Hepatocyte (in vitro differentiated cells): Measurements from ENCODE around the gene BEND6.

ENCODE experiments used
- CTCF ChIP-seq: fragments of 200-600 bp; sonication (generic); IDR thresholded peaks from 2 replicates; pipeline ENCODE4 v1.5.1; 2016; ENCODE audit warnings: antibody characterized with exemption, mild to moderate bottlenecking; ENCODE audit not compliant: poor library complexity
- EZH2 ChIP-seq: fragments of 200-600 bp; sonication (generic); IDR thresholded peaks from 2 replicates; pipeline ENCODE4 v1.6.1; 2016; ENCODE audit warnings: antibody characterized with exemption, mild to moderate bottlenecking, borderline replicate concordance

- TF ChIP-seq CTCF (no peak), EZH2 (no peak)
Measured at GRCh38 chr6:56963793-56964192, 8.9 kb downstream of the BEND6 start.
